GM12878 (cell line): ENCODE results near the gene COBLL1. TPM values are rescaled to one million over a fixed set of nuclear protein-coding genes. Genes with fewer than 3 reads are reported as not detected.

ENCODE experiments used
- ATAC-seq: fragments of 200-7000 bp; cut with Tn5 transposase; 3 replicates; pipeline ENCODE4 v1.9.1; 2020; ENCODE audit warnings: mild to moderate bottlenecking, moderate library complexity
- BruUV-seq: library from RNA; stranded (reverse); fragments of 400-500 nt; replicated peaks from 2 replicates; lab custom pipeline; 2021; lab: Mats Ljungman, UMichigan
- CTCF ChIA-PET: fragments of 300-600 bp; sonication (Branson Sonifier 250); formaldehyde crosslinking; extraction: SDS; loops from one replicate; lab custom pipeline; 2021; ENCODE audit warnings: inconsistent platforms; lab: Yijun Ruan, JAX
- POLR2A ChIA-PET: fragments of 350-600 bp; formaldehyde crosslinking; extraction: SDS; loops from one replicate; lab custom pipeline; 2021; ENCODE audit warnings: inconsistent platforms; lab: Charles Lee
- RAD21 ChIA-PET: fragments of 300-600 bp; sonication (Branson Sonifier 250); formaldehyde crosslinking; loops from one replicate; lab custom pipeline; 2023; ENCODE audit warnings: antibody characterized with exemption; ENCODE audit not compliant: unreplicated experiment; lab: Charles Lee
- SMC1A ChIA-PET: fragments of 300-600 bp; sonication (Branson Sonifier 250); formaldehyde crosslinking; loops from one replicate; lab custom pipeline; 2023; ENCODE audit not compliant: unreplicated experiment, uncharacterized antibody; lab: Charles Lee
- DNase-seq: peaks from one replicate; pipeline ENCODE4 v3.0.0-alpha.2; 2011; ENCODE audit warnings: low read depth, low spot score
- FAIRE-seq: peaks from 3 replicates; lab custom pipeline; 2011; peaks lifted over from hg19 to GRCh38; lab: Jason Lieb, UNC
- H2AFZ ChIP-seq: 2 replicates; pipeline ENCODE4 v1.6.0; 2011; ENCODE audit warnings: low read depth, low read length, control low read depth; ENCODE audit not compliant: control insufficient read depth
- H3K27ac ChIP-seq: 2 replicates; pipeline ENCODE4 v1.5.1; 2011; ENCODE audit warnings: control low read depth; ENCODE audit not compliant: control insufficient read depth, insufficient read depth
- H3K27me3 ChIP-seq, 2 experiments: replicated peaks in 1 of 2; 2 replicates each; pipeline versions ENCODE4 v1.6.0 to v1.6.1; 2011; ENCODE audit warnings: low read length in 1 of 2; ENCODE audit not compliant: control insufficient read depth in 2 of 2, insufficient read depth in 2 of 2
- H3K36me3 ChIP-seq, 2 experiments: 2 replicates each; pipeline ENCODE4 v1.5.1; 2011; ENCODE audit warnings: low read length in 1 of 2; ENCODE audit not compliant: control insufficient read depth in 2 of 2, insufficient read depth in 2 of 2
- H3K4me1 ChIP-seq: 2 replicates; pipeline ENCODE4 v1.6.1; 2011; ENCODE audit warnings: mild to moderate bottlenecking, low read length, moderate library complexity, mixed read lengths; ENCODE audit not compliant: control insufficient read depth, insufficient read depth
- H3K4me2 ChIP-seq: 2 replicates; pipeline ENCODE4 v1.6.0; 2011; ENCODE audit warnings: control low read depth; ENCODE audit not compliant: control insufficient read depth, insufficient read depth
- H3K4me3 ChIP-seq: fragments of 200-600 bp; sonication (generic); 2 replicates; pipeline ENCODE4 v1.5.1; 2016
- H3K79me2 ChIP-seq: 2 replicates; pipeline ENCODE4 v1.6.0; 2011; ENCODE audit warnings: low read length; ENCODE audit not compliant: control insufficient read depth, insufficient read depth
- H3K9ac ChIP-seq: 2 replicates; pipeline ENCODE4 v1.8.0; 2011; ENCODE audit warnings: low read length, control low read depth, mixed read lengths; ENCODE audit not compliant: control insufficient read depth, insufficient read depth
- H3K9me3 ChIP-seq: replicated peaks from 3 replicates; pipeline ENCODE4 v1.5.1; 2011; ENCODE audit warnings: mild to moderate bottlenecking, low read length; ENCODE audit not compliant: control insufficient read depth, insufficient read depth
- H4K20me1 ChIP-seq: 2 replicates; pipeline ENCODE4 v1.6.0; 2011; ENCODE audit not compliant: control insufficient read depth, insufficient read depth
- CBX3 ChIP-seq: fragments of 200-600 bp; sonication (generic); IDR thresholded peaks from 2 replicates; pipeline ENCODE4 v1.6.1; 2016; ENCODE audit warnings: low read depth, borderline replicate concordance
- HCFC1 ChIP-seq: fragments of 150-350 bp; IDR thresholded peaks from 2 replicates; pipeline ENCODE4 v1.6.1; 2014; ENCODE audit warnings: low read length
- IKZF1 ChIP-seq: fragments of 450-650 bp; conservative IDR thresholded peaks from 2 replicates; pipeline ENCODE4 v1.6.1; 2017; ENCODE audit warnings: antibody characterized with exemption, mild to moderate bottlenecking
- MTA2 ChIP-seq: fragments of 450-650 bp; IDR thresholded peaks from 2 replicates; pipeline ENCODE4 v1.6.1; 2016; ENCODE audit warnings: low read depth, mild to moderate bottlenecking, moderate library complexity
- MYC ChIP-seq: IDR thresholded peaks from 2 replicates; pipeline ENCODE4 v1.6.1; 2011; ENCODE audit warnings: mild to moderate bottlenecking, low read length, moderate library complexity, inconsistent platforms; ENCODE audit not compliant: insufficient read depth, insufficient replicate concordance, insufficient read length, severe bottlenecking
- NFYB ChIP-seq: IDR thresholded peaks from 2 replicates; pipeline ENCODE4 v1.6.1; 2011; ENCODE audit warnings: low read depth, mild to moderate bottlenecking, low read length, improper control_type of control experiment, moderate library complexity; ENCODE audit not compliant: insufficient read depth
- NR2C1 ChIP-seq: fragments of 450-650 bp; IDR thresholded peaks from 2 replicates; pipeline ENCODE4 v1.6.1; 2017; ENCODE audit warnings: antibody characterized with exemption, mild to moderate bottlenecking, moderate library complexity
- RB1 ChIP-seq: fragments of 450-650 bp; formaldehyde crosslinking; IDR thresholded peaks from 2 replicates; pipeline ENCODE4 v1.6.1; 2017; ENCODE audit warnings: mild to moderate bottlenecking, borderline replicate concordance
- SREBF2 ChIP-seq: IDR thresholded peaks from 2 replicates; pipeline ENCODE4 v1.6.1; 2012; ENCODE audit warnings: mild to moderate bottlenecking, low read length
- TAF1 ChIP-seq: IDR thresholded peaks from 2 replicates; pipeline ENCODE4 v1.6.1; 2011; ENCODE audit warnings: mild to moderate bottlenecking, low read depth, low read length, borderline replicate concordance
- TCF12 ChIP-seq: IDR thresholded peaks from 2 replicates; pipeline ENCODE4 v1.6.1; 2011; ENCODE audit warnings: low read depth, mild to moderate bottlenecking, low read length
- WGBS: methylation state at CpG from one replicate; pipeline ENCODE4 v1.1.6; 2016; ENCODE audit warnings: low lambda C conversion rate; ENCODE audit not compliant: insufficient replicate concordance, insufficient coverage; ENCODE audit errors: missing lambda C conversion rate; 5-methylcytosine and 5-hydroxymethylcytosine counted together
- in situ Hi-C: fragments of 300-500 bp; cut with MboI; formaldehyde crosslinking; loops from 9 replicates; pipeline ENCODE4 v1.14.3; 2018; ENCODE audit warnings: mixed read lengths
- intact Hi-C: fragments of 100-400 bp; cut with micrococcal nuclease; formaldehyde crosslinking; loops from one replicate; pipeline ENCODE4 v1.14.2; 2022; ENCODE audit not compliant: unreplicated experiment
- polyA plus RNA-seq, 11 experiments: library from polyadenylated mRNA; depleted of rRNA in 4 of 11; unstranded in 6 of 11; stranded (reverse) in 5 of 11; fragments of >200 nt; fragmentation: Nextera tagmentation in 4 of 11; fragmentation: Illumina TruSeq in 1 of 11; extraction: Ambion mirVana in 4 of 11; extraction: Trizol in 1 of 11; gene quantifications; 1 replicate in 1 of 11; 2 replicates in 10 of 11; pipeline versions ENCODE4 v1.2.1 to v1.2.3, GENCODE V29; 2011 to 2016; ENCODE audit warnings: inconsistent platforms in 2 of 11, missing spikeins in 2 of 11, low read depth in 1 of 11
- total RNA-seq, 4 experiments: library from RNA; depleted of rRNA in 3 of 4; stranded (reverse); fragments of >200 nt in 3 of 4; fragmentation: Illumina TruSeq in 1 of 4; extraction: Trizol in 1 of 4; gene quantifications; 2 replicates each; pipeline versions ENCODE4 v1.2.1 to v1.2.3, GENCODE V29; 2013 to 2021

Gene COBLL1
- total and polyA plus RNA-seq, 10 of the 15 experiments (the other 5 are each of a cell fraction or from before 2014, with no cell fraction given) = 0.46 TPM; not detected in 9

DNA sequence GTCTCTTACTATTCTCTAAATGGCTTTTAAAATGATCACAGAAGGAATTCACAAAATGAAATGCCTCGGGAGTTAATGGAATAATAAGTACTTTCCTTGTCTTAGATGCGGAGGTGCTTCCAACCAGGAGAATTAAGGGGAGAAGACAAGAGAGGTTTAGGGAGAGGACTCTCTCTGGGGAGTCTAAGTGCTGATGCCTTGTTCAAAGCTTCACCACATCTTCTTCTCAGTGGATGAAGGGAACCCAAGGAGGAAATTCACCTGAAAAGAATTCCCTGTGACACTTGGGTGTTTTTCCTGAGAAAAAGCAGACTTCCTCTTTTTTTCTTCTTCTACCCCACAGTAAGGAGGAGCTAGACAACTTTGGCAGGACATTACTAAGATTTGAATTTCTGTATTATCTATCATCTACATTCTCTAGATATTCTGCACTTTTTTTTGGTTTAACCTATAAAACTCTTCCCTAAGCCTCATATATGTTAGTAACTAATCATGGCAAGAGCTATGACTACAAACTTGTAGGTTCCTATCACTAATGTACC, 150.2 kb downstream of the COBLL1 start:
- ChIA-PET CTCF (no interaction called here), SMC1A (no interaction called here)
- no TSS peak for BruUV-seq
- in situ Hi-C loops (no loop called here), intact Hi-C loops (no loop called here)
- Histone ChIP-seq H3K79me2 (no peaks in the 10 kb centered on the region), H3K27ac (no peak overlapping the region), H3K4me1 (no peaks in the 10 kb centered on the region), H2AFZ (no peak overlapping the region), H3K27me3 (no peaks in the 10 kb centered on the region), H3K4me2 (no peak overlapping the region)
- ATAC-seq = no peak
- TF ChIP-seq HCFC1 (no peak), NFYB (no peak), SREBF2 (no peak), TCF12 (no peak), IKZF1 (no peak), MYC (no peak), RB1 (no peak), NR2C1 (no peak), MTA2 (no peak), CBX3 (no peak), TAF1 (no peak)
- TF ChIP-seq, all 136 proteins: peak for 0
- DNase-seq (no peak), FAIRE-seq (no peak)
- H3K36me3 ChIP-seq = no peaks in the 10 kb centered on the region
- H3K9ac ChIP-seq = no peak overlapping the region
- 58% methylated on average over 2 of the region's 2 CpGs for WGBS
- H3K9me3 ChIP-seq = no peaks in the 10 kb centered on the region
- ChIA-PET RAD21 (no interaction called here), POLR2A (no interaction called here)
- no peaks in the 10 kb centered on the region for H4K20me1 ChIP-seq
- no peak overlapping the region for H3K4me3 ChIP-seq
